GM12872 (cell line): ENCODE results near the gene DUSP3.

ENCODE experiments used
- TF ChIP-seq, protein P1 (sequence below): IDR thresholded peaks from 3 replicates; pipeline ENCODE4 v1.5.1; 2011; ENCODE audit warnings: low read depth, mild to moderate bottlenecking, low read length, moderate library complexity; ENCODE audit not compliant: insufficient read depth

DUSP3 gene

DNA sequence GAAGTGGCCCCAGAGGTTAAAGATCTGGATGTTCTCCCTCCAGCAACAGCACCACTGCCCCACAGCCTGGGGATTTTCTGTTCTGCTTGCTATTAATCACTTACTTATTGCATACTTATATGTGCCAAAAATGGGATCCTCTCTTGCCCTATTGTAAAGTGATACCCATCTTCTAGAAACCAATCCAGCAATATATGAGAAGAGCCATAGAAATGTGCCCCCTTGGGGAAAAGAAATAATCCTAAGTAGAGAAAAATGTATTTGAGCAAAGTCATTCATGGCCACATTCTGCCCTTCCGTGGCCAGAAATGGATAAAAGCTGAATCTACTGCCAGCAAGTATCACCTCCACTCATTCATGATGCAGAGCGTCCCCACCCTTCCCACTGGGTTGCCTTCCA, 41.1 kb downstream of the DUSP3 start:
- TF ChIP-seq, protein P1, sequence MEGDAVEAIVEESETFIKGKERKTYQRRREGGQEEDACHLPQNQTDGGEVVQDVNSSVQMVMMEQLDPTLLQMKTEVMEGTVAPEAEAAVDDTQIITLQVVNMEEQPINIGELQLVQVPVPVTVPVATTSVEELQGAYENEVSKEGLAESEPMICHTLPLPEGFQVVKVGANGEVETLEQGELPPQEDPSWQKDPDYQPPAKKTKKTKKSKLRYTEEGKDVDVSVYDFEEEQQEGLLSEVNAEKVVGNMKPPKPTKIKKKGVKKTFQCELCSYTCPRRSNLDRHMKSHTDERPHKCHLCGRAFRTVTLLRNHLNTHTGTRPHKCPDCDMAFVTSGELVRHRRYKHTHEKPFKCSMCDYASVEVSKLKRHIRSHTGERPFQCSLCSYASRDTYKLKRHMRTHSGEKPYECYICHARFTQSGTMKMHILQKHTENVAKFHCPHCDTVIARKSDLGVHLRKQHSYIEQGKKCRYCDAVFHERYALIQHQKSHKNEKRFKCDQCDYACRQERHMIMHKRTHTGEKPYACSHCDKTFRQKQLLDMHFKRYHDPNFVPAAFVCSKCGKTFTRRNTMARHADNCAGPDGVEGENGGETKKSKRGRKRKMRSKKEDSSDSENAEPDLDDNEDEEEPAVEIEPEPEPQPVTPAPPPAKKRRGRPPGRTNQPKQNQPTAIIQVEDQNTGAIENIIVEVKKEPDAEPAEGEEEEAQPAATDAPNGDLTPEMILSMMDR, result no peak

DNA sequence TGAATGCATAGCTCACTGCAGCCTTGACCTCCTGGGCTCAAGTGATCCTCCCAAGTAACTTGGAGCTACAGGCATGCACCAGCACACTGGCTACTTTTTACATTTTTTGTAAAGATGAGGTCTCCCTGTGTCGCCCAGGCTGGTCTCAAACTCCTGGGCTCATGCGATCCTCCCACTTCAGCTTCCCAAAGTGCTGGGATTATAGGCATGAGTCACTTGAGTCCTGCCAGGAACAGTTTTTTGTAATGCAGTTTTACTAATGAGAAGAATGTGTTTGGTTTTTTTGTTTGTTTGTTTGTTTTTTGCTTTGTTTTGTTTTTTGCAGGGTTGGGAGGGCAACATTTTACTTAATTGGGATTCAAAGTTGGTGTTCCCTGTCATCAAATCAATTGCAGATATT, 42.4 kb downstream of the DUSP3 start:
- TF ChIP-seq, protein P1, result no peak

DNA sequence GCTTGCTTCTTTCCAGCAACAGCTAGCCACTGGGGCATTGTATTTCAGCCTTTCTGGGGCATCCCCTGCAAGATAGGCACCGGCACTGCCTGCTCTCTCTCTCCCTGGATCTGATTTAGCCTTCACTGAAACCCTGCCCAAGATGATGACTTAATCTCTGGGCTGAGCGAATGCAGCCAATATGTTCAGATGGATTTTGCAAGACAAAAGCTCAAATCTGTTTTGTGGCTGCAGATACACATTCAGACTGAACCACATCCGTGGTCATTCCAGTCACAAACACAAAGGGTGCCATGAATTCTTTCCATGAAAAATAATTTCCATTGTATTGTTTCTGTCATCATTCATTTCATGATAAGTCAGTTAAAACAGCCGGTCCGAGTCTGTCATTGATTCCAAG, 44.4 kb downstream of the DUSP3 start:
- TF ChIP-seq, protein P1, result no peak

DNA sequence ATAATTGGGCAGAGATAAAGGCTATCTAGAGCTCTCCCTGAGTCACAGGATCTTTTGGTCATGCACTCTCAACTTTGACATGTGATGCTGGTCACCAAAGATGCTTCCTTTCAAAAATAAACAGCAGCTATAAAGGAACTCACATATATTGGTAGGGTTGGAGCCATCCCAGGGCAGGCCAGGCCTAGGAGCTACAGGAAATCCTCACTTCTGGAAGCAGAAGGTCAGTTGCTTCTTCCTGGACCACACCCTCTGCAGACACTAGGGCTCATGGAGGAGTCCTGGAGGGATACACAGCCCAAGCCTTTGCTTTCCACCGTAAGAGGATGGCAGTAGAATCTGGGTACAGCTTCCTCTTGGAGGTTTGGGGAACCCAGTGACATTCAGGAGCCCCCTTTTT, 44.8 kb downstream of the DUSP3 start:
- TF ChIP-seq, protein P1, result no peak

DNA sequence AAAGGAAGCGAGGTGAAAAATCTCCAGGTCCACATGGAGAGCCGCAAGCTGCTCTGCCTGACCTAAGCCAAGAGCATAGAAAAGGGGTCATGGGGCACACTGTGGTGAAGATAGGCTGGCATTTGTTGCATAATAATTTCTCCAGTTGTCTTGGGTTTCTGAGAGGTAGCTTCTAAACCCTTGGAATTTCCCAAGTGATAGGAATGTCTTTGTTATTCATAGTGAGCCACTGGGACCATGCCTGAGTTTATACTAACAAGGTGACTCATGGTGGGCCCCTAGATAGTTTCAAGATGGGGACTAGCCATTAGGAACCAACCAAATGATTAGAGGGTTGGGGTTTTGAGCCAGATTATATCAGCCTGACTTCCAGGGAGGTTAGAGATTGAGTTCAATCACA, 45.8 kb downstream of the DUSP3 start:
- TF ChIP-seq, protein P1, result no peak

DNA sequence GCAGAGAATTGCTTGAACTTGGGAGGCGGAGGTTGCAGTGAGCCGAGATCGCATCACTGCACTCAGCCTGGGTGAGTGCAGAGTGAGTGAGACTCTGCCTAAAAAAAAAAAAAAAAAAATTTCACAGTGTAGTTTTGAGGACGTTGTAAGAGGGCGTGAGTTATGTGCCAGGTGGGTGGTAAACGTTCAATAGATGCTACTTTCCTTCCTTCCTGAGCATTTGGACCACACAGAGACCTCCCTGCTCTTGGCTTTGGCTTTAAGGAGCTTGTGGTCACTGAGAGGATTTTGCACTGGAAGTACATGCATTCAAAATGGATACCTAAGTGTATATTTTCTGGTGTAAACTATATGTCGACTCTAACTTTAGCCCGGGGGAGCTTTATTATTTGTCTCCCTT, 50.7 kb downstream of the DUSP3 start:
- TF ChIP-seq, protein P1, result no peak

DNA sequence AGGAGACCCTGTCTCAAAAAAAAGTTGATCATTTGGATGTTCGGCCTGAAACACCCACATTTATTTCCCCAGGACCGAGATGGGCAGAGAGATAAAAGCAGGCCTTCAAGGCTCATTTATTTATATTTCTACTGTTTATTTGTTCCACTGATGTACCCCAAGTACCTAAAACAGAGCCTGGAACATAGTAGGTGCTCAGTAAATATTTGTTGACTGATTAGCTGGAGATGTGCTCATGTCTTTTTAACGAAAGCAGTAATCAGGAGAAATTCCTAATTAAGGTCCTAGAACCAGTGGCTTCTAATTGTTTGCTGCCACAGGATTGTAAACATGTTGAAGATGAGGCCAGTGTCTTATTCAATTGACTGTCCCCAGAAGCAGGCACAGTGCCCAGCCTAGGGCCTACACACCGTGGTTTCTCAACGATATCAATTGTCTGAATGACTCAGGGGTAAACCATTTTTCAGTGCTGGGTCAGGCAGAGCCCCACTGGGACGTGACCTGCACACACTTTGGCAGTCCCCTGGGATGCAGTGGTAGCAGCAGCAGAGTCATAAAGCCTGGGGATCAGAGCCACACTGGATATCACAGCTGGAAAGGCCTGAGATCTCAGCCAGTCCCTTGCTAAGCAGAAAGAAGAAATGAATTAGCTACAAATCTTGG, 54.9 kb downstream of the DUSP3 start:
- TF ChIP-seq, protein P1, result no peak
